Measurements from ENCODE around the gene KIF12. TPM values are rescaled to one million over a fixed set of nuclear protein-coding genes. Genes with fewer than 3 reads are reported as not detected.

KIF12 gene
- total and polyA plus RNA-seq, 2 of the 13 experiments (the other 11 are each of a cell fraction or from before 2014, with no cell fraction given), result 1.8 to 12.5 TPM

DNA sequence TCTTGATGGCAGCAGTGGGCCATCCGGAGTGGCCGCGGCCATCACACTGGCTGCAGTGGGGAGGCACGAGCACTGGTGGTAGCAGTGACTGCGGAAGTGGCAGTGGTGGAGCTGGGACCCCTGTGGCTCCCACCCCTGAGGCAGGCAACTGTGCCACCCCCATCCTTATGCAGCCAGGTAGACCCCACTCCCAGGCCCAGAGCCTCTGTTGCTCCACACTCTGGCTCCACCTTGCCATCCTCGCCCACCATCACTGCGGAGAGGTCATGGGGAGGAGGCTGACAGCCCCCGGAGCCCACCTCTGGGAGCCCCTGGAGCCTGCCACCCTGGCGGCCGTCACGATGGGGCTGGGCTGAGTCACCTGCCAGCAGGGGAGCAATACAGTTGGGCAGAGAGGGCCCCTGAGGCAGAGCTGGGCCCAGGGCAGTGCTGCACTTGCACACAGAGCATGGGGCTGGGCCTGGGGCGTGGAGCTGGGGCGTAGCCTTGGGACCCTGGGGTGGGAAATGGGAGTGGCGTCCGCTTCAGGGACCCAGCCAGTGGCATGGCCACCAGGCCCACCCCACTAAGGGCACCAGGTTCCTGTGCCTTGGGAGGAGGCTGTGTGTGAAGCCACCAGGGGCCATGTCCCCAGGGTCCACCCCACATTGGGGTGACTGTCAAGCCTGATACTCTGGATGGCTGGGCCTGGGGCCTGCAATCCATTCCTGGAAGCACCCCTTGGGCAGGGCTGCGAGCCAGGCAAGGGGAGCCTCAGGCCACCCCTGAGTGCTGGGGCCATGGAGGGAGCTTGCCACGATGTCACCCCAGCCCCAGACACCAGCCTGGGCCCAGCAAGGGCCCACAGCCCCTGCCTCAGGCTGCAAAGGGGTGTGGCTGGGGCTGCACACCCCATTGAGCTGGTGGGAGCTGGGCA is 28.6 kb downstream of the KIF12 start (continued):
- TF ChIP-seq HNRNPLL (IDR thresholded peaks at IDR 0.05; ENCODE audit: low read depth, low read length, poor library complexity, severe bottlenecking) (peak; percentile 24), ZNF17 (CRISPR knock-in tag; IDR thresholded peaks at IDR 0.05) (no peak), TGIF2 (CRISPR knock-in tag; IDR thresholded peaks at IDR 0.05) (no peak), NR2F1 (CRISPR knock-in tag; IDR thresholded peaks at IDR 0.05) (no peak), SRSF4 (IDR thresholded peaks at IDR 0.05; ENCODE audit: low read depth, low read length, poor library complexity, severe bottlenecking) (no peak), KDM1A (CRISPR knock-in tag; IDR thresholded peaks at IDR 0.05) (no peak), PCBP2 (optimal IDR thresholded peaks at IDR 0.05; ENCODE audit: low read depth, low read length, poor library complexity, severe bottlenecking) (no peak), ZNF160 (CRISPR knock-in tag; IDR thresholded peaks at IDR 0.05) (no peak), NCOA5 (CRISPR knock-in tag; IDR thresholded peaks at IDR 0.05) (no peak), PCBP1 (IDR thresholded peaks at IDR 0.05; ENCODE audit: borderline replicate concordance, low read depth, low read length) (no peak), CHD2 (IDR thresholded peaks at IDR 0.05; ENCODE audit: low read depth, low read length) (no peak), SSRP1 (CRISPR knock-in tag; IDR thresholded peaks at IDR 0.05) (peak; percentile 58; the same call in 1 of the 2 replicates), ZNF224 (CRISPR knock-in tag; IDR thresholded peaks at IDR 0.05) (no peak), AGO2 (optimal IDR thresholded peaks at IDR 0.05; ENCODE audit: low read depth, low read length) (peak; percentile 98), NAIF1 (CRISPR knock-in tag; IDR thresholded peaks at IDR 0.05; ENCODE audit: borderline replicate concordance) (no peak)
- TF ChIP-seq, protein P1, sequence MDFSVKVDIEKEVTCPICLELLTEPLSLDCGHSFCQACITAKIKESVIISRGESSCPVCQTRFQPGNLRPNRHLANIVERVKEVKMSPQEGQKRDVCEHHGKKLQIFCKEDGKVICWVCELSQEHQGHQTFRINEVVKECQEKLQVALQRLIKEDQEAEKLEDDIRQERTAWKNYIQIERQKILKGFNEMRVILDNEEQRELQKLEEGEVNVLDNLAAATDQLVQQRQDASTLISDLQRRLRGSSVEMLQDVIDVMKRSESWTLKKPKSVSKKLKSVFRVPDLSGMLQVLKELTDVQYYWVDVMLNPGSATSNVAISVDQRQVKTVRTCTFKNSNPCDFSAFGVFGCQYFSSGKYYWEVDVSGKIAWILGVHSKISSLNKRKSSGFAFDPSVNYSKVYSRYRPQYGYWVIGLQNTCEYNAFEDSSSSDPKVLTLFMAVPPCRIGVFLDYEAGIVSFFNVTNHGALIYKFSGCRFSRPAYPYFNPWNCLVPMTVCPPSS (IDR thresholded peaks at IDR 0.05), result no peak
- TF ChIP-seq, protein P2, sequence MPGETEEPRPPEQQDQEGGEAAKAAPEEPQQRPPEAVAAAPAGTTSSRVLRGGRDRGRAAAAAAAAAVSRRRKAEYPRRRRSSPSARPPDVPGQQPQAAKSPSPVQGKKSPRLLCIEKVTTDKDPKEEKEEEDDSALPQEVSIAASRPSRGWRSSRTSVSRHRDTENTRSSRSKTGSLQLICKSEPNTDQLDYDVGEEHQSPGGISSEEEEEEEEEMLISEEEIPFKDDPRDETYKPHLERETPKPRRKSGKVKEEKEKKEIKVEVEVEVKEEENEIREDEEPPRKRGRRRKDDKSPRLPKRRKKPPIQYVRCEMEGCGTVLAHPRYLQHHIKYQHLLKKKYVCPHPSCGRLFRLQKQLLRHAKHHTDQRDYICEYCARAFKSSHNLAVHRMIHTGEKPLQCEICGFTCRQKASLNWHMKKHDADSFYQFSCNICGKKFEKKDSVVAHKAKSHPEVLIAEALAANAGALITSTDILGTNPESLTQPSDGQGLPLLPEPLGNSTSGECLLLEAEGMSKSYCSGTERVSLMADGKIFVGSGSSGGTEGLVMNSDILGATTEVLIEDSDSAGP (CRISPR knock-in tag; IDR thresholded peaks at IDR 0.05; ENCODE audit: borderline replicate concordance), result 0 out of 2 replicates have a peak, but pooled peaks have one; percentile 9
